Upper lobe of left lung (tissue), 6 donors: ENCODE measurements around the gene ADAM29. TPM values are rescaled to one million over a fixed set of nuclear protein-coding genes. Genes with fewer than 3 reads are reported as not detected.
"Not testable (repeated sequence)": the region's sequence is repeated elsewhere in the genome, so short reads cannot be mapped to it uniquely, and the experiment has no call there.

ENCODE experiments used
- ATAC-seq, 2 donors: fragments of 200-7000 bp; cut with Tn5 transposase; one replicate each; pipeline ENCODE4 v1.9.1; 2022; ENCODE audit warnings: mild to moderate bottlenecking in 2 of 2, moderate library complexity in 2 of 2; ENCODE audit not compliant: low FRiP score in 2 of 2
- DNase-seq, 2 donors: peaks; one replicate each; pipeline ENCODE4 v3.0.0-alpha.2; 2019 to 2020
- H3K27ac ChIP-seq, 4 donors: fragments of 200-600 bp; sonication (generic); one replicate each; pipeline ENCODE4 v1.5.1; 2016 to 2019
- H3K27me3 ChIP-seq, 4 donors: fragments of 200-600 bp; sonication (generic); one replicate each; pipeline ENCODE4 v1.5.1; 2017 to 2019
- H3K36me3 ChIP-seq, 4 donors: fragments of 200-600 bp; sonication (generic); one replicate each; pipeline ENCODE4 v1.5.1; 2016 to 2019
- H3K4me1 ChIP-seq, 4 donors: fragments of 200-600 bp; sonication (generic); one replicate each; pipeline ENCODE4 v1.5.1; 2018 to 2019
- H3K4me3 ChIP-seq, 4 donors: fragments of 200-600 bp; sonication (generic); one replicate each; pipeline ENCODE4 v1.5.1; 2017 to 2019; ENCODE audit warnings: mild to moderate bottlenecking in 2 of 4, moderate library complexity in 1 of 4
- H3K9me3 ChIP-seq, 4 donors: fragments of 200-600 bp; sonication (generic); one replicate each; pipeline ENCODE4 v1.5.1; 2018 to 2019
- EP300 ChIP-seq, 4 donors: sonication (generic); formaldehyde crosslinking; IDR thresholded peaks; one replicate each; pipeline ENCODE4 v1.5.1; 2017; ENCODE audit warnings: antibody characterized with exemption in 4 of 4, control low read depth in 2 of 4
- POLR2A ChIP-seq, 4 donors: fragments of 450-650 bp; IDR thresholded peaks; one replicate each; pipeline ENCODE4 v1.5.1; 2016 to 2017; ENCODE audit warnings: antibody characterized with exemption in 4 of 4, mild to moderate bottlenecking in 2 of 4
- POLR2AphosphoS5 ChIP-seq, 2 donors: sonication (generic); formaldehyde crosslinking; IDR thresholded peaks; one replicate each; pipeline ENCODE4 v1.5.1; 2017; ENCODE audit warnings: antibody characterized with exemption in 2 of 2
- WGBS, 2 donors: methylation state at CpG; one replicate each; pipeline ENCODE4 v1.1.5; 2017 to 2018; 5-methylcytosine and 5-hydroxymethylcytosine counted together
- total RNA-seq, 6 donors: library from RNA; depleted of rRNA in 4 of 6; stranded (reverse); fragments of >200 nt in 4 of 6; gene quantifications; one replicate each; pipeline versions ENCODE4 v1.1.0 to v1.2.1, GENCODE V29; 2016 to 2021
- TF ChIP-seq, protein P1 (sequence below), 6 experiments: fragments of 450-650 bp in 4 of 6; fragments of 200-600 bp in 2 of 6; sonication (generic) in 2 of 6; IDR thresholded peaks; one replicate each; pipeline ENCODE4 v1.5.1; 2016 to 2019; ENCODE audit warnings: antibody characterized with exemption in 6 of 6
- donor health status: DM: no; HTN: no; CAD: no; lungs with moderate emphysema.
- donor health status: DM: no; HTN: yes; CAD: no; lungs with severe emphysema.

Gene ADAM29
- not detected for total RNA-seq

DNA sequence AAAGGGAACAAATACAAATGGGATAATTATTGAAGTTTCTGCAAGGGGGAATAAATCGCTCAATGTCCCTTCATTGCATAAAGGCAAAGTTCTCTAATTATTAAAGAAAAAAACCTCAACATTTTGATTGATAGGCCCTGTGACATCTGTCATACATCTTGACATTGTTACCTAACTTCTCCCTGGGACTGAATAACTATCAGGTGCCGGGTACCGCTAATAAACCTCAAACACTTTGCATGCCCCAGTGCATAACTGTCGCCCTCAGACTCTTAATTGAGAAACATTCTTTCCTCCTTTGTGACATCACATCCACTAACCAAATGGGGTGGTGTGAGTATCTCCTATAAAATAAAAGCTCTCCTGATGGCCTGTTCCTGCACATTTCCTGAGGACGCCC, at the start of gene ADAM29:
ADAM29 (plus strand) TSS at position 301 of the 400 bp plus-strand sequence. CDS start 57,168 bp downstream, outside the sequence.
- no peak for TF ChIP-seq POLR2AphosphoS5 (IDR thresholded peaks at IDR 0.05)
- TF ChIP-seq, protein P1, sequence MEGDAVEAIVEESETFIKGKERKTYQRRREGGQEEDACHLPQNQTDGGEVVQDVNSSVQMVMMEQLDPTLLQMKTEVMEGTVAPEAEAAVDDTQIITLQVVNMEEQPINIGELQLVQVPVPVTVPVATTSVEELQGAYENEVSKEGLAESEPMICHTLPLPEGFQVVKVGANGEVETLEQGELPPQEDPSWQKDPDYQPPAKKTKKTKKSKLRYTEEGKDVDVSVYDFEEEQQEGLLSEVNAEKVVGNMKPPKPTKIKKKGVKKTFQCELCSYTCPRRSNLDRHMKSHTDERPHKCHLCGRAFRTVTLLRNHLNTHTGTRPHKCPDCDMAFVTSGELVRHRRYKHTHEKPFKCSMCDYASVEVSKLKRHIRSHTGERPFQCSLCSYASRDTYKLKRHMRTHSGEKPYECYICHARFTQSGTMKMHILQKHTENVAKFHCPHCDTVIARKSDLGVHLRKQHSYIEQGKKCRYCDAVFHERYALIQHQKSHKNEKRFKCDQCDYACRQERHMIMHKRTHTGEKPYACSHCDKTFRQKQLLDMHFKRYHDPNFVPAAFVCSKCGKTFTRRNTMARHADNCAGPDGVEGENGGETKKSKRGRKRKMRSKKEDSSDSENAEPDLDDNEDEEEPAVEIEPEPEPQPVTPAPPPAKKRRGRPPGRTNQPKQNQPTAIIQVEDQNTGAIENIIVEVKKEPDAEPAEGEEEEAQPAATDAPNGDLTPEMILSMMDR (IDR thresholded peaks at IDR 0.05) = no peak
- TF ChIP-seq EP300 (IDR thresholded peaks at IDR 0.05) = no peak
- no peak for TF ChIP-seq POLR2A (IDR thresholded peaks at IDR 0.05)
- H3K27ac ChIP-seq = no peak within 1 kb of the TSS
- 86 to 87% methylated on average over 5 of the region's 5 CpGs for WGBS, 2 donors
- no peaks in the 10 kb centered on the region for H3K36me3 ChIP-seq
- H3K9me3 ChIP-seq = no peaks in the 10 kb centered on the region
- no peaks in the 10 kb centered on the region for H3K4me1 ChIP-seq
- H3K27me3 ChIP-seq = no peaks in the 10 kb centered on the region
- no peak within 1 kb of the TSS for H3K4me3 ChIP-seq
- DNase-seq (no peak), ATAC-seq (no peak)

- TF ChIP-seq EP300 (IDR thresholded peaks at IDR 0.05) = no peak
- TF ChIP-seq, protein P1 (IDR thresholded peaks at IDR 0.05) = no peak
- Histone ChIP-seq H3K27me3 (no peaks in the 10 kb centered on the region), H3K4me1 (peaks cover 0 to 5% (median 0%) of the 10 kb centered on the region in 4 donors), H3K27ac (no peak overlapping the region), H3K4me3 (no peak overlapping the region), H3K36me3 (no peaks in the 10 kb centered on the region), H3K9me3 (no peaks in the 10 kb centered on the region)
- ATAC-seq (no peak), DNase-seq (no peak)
- WGBS, 2 donors = 52 to 100% methylated on average over 3 of the region's 3 CpGs
These were observed 48.8 kb upstream of the ADAM29 start for GRCh38 chr4:174869339-174869738.

- Histone ChIP-seq H3K27me3 (no peaks in the 10 kb centered on the region), H3K27ac (no peak overlapping the region), H3K9me3 (no peaks in the 10 kb centered on the region), H3K4me1 (peaks cover 0 to 5% (median 0%) of the 10 kb centered on the region in 4 donors), H3K36me3 (no peaks in the 10 kb centered on the region), H3K4me3 (no peak overlapping the region)
- 34 to 50% methylated on average over 2 of the region's 2 CpGs for WGBS, 2 donors
- ATAC-seq (no peak), DNase-seq (no peak)
- TF ChIP-seq EP300 (IDR thresholded peaks at IDR 0.05) (no peak), POLR2AphosphoS5 (IDR thresholded peaks at IDR 0.05) (no peak), POLR2A (IDR thresholded peaks at IDR 0.05) (no peak)
- TF ChIP-seq, protein P1 (IDR thresholded peaks at IDR 0.05) = no peak
These were observed 47.8 kb upstream of the ADAM29 start for GRCh38 chr4:174870311-174870710.

GRCh38 chr4:174871407-174871806, 46.8 kb upstream of the ADAM29 start:
- TF ChIP-seq EP300 (IDR thresholded peaks at IDR 0.05) (peak in 1 of 4 donors; percentile 66), POLR2AphosphoS5 (IDR thresholded peaks at IDR 0.05) (no peak)
- H3K4me3 ChIP-seq = no peak overlapping the region
- DNase-seq = no peak
- peak in 1 of 2 donors; percentile 37 for ATAC-seq
- no peaks in the 10 kb centered on the region for H3K9me3 ChIP-seq
- H3K27ac ChIP-seq = peak overlapping the region in 1 of 4 donors; percentile 27
- peaks cover 0 to 5% (median 0%) of the 10 kb centered on the region in 4 donors for H3K4me1 ChIP-seq
- no peaks in the 10 kb centered on the region for H3K27me3 ChIP-seq
- H3K36me3 ChIP-seq = no peaks in the 10 kb centered on the region

DNA sequence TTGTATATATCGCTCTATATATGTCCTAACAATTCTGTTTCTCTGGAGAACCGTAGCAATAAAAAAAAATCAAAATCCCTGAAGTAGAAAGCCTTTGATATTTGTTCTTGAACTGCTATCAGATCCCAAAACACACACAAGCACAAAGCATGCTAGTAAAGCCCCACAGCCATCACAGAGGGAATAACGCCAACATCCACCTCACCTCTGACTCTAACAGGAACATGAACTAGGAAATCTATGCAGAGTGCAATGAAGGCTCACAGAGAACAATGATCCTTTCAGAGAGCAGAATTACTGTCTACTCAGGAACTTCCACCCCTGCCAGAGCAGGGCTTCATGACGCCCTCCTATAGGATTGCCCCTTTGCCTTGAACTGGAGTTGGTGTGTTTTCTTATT, 45.0 kb upstream of the ADAM29 start:
- WGBS, 2 donors = 70 to 74% methylated on average over 4 of the region's 4 CpGs
- H3K4me3 ChIP-seq = not testable (repeated sequence)

GRCh38 chr4:174873931-174874330, 44.2 kb upstream of the ADAM29 start:
- DNase-seq (no peak), ATAC-seq (no peak)
- H3K27ac ChIP-seq = no peak overlapping the region
- peaks cover 0 to 5% (median 0%) of the 10 kb centered on the region in 4 donors for H3K4me1 ChIP-seq
- H3K4me3 ChIP-seq = no peak overlapping the region
- WGBS, 2 donors = 42 to 56% methylated on average over 1 of the region's 1 CpG
- no peaks in the 10 kb centered on the region for H3K36me3 ChIP-seq
- TF ChIP-seq POLR2AphosphoS5 (IDR thresholded peaks at IDR 0.05) (no peak), EP300 (IDR thresholded peaks at IDR 0.05) (no peak)
- TF ChIP-seq, protein P1 (IDR thresholded peaks at IDR 0.05) = peak in 1 of 6 experiments; percentile 16
- H3K9me3 ChIP-seq = no peaks in the 10 kb centered on the region
- no peaks in the 10 kb centered on the region for H3K27me3 ChIP-seq

More for the DNA sequence above, 45.0 kb upstream of the ADAM29 start:
- H3K27ac ChIP-seq, H3K36me3 ChIP-seq, H3K4me1 ChIP-seq, DNase-seq, H3K9me3 ChIP-seq, H3K27me3 ChIP-seq, ATAC-seq: not testable (repeated sequence)
